CD1c-positive myeloid dendritic cell (primary cell): ENCODE measurements around the gene SP9.

Source experiments
- DNase-seq: peaks from one replicate; pipeline ENCODE4 v3.0.0-alpha.2; 2016; ENCODE audit errors: extremely low spot score

SP9 gene

DNA sequence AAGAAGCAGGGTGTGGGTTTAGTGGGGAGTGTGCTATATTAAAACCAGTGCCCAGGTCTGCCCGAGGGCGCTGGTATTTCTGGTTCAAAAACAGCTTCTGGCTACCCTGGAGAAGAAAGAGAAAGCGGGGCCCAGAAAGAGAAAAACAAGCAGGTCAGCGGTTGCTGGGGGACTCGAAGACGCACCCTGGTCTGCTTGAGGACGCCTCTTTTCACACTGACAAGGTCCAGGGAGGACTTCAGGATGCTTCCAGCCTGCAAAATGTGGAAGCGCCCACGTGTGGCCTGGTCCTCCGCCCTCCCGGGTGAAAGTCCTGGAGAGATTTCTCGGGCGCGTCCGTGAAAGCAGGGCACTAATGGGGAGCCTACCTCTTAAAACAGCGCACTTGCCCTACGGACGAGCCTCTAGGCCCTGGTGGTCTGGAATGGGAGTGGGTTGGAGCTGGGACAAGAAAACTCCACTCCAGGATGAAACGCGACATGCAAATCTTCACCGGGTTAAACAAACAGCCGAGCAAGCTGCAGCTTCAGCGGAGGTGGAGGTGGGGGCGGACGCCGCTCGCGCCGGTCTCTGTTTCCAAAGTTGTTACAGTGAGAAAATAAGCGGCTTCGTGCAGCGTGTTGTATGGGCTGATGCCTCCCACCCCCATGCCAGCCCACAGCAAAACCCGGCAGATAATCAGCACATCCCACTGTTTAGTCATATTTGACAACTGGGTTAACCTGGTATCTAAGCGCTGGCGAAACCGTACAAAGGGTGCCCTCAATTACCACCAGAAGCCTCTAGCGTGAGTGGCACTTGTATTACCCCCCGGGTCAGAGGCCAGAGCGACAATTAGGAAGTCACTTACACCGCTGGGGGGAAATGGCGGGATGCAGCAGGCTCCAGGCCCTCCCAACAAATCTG, 1.1 kb upstream of the SP9 start:
- peak; percentile 17 for DNase-seq

DNA sequence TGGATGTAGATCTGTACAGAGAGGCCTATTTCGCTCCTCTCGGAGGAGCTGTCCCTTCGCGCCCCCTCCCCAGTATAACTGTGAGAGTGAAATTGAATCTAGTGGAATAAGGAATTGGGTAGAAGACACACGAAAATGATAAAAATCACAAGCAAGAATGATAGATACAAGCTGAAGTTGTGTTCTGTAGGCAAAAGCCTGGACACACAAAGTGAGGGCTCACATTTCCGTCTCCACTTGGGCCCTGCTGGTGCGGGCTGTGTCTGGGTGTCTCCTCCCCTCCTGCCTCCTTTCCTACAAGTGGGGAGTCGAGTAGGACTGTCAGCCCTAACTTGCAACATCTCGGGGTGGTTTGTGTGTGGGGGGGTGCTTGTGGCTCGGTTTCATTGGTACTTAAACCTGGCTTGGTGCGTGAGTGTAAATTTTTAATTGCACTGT, 457 bp upstream of the SP9 start:
- DNase-seq = peak; percentile 1

DNA sequence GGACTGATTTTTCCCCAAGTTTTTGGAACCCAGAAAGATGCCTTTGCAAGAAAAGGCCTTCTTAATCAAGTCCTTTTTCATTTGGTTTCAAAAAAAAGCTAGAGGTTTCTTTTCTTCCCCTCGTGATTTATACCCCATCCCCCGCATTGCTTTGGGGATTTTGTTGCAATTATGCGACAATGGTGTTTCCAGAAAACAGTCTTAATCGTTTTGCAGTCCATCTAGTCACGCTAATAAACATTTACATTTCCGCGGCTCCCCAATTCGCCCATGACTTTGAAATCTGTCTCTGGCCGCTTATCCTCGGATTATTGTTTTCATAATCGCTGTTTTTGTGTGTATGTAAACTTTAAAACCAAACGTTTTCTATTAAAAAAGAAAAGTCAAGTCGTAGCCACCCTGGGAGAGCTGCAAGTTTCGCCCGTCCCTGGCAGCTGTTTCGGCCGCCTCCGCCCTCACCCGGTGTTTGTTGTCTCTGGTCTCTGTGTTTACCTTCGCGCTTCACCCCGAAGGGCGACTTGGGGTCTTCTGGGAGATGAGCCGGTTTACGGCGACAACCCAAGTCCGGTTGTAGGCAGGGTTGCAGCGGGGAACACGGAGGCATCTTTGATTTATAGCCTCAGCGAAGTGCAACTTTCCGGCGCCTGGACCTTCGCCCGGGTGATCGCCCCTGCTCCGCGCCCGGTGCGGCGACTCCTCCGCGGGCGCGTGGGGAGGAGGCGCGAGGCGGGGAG, 667 bp downstream of the SP9 start:
- DNase-seq = peak; percentile 3

DNA sequence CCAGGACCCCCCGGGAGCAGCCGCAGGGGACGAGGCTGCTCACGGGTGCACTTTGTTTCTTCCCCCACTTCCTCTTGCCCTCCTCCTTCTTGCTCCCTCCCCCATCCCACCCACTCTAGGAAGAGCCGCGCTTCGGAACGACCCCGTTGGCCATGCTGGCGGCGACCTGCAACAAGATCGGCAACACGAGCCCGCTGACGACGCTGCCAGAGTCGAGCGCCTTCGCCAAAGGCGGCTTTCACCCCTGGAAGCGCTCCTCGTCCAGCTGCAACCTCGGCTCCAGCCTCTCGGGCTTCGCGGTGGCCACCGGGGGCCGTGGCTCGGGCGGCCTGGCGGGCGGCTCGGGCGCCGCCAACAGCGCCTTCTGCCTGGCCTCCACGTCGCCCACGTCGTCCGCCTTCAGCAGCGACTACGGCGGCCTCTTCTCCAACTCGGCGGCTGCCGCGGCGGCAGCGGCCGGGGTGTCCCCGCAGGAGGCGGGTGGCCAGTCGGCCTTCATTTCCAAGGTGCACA, 1.3 kb downstream of the SP9 start:
- DNase-seq = peak; percentile 40

DNA sequence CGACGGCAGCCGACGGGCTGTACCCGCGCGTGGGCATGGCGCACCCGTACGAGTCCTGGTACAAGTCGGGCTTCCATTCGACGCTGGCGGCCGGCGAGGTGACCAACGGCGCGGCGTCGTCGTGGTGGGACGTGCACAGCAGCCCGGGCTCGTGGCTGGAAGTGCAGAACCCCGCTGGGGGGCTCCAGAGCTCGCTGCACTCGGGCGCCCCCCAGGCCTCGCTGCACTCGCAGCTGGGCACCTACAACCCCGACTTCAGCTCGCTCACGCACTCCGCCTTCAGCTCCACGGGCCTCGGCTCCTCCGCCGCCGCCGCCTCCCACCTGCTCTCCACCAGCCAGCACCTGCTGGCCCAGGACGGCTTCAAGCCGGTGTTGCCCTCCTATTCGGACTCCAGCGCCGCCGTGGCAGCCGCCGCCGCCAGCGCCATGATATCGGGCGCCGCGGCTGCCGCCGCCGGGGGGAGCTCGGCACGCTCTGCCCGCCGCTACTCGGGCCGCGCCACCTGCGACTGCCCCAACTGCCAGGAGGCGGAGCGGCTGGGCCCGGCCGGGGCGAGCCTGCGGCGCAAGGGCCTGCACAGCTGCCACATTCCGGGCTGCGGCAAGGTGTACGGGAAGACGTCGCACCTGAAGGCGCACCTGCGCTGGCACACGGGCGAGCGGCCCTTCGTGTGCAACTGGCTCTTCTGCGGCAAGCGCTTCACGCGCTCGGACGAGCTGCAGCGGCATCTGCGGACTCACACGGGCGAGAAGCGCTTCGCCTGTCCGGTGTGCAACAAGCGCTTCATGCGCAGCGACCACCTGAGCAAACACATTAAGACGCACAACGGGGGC, 2.0 kb downstream of the SP9 start:
- peak; percentile 48 for DNase-seq

DNA sequence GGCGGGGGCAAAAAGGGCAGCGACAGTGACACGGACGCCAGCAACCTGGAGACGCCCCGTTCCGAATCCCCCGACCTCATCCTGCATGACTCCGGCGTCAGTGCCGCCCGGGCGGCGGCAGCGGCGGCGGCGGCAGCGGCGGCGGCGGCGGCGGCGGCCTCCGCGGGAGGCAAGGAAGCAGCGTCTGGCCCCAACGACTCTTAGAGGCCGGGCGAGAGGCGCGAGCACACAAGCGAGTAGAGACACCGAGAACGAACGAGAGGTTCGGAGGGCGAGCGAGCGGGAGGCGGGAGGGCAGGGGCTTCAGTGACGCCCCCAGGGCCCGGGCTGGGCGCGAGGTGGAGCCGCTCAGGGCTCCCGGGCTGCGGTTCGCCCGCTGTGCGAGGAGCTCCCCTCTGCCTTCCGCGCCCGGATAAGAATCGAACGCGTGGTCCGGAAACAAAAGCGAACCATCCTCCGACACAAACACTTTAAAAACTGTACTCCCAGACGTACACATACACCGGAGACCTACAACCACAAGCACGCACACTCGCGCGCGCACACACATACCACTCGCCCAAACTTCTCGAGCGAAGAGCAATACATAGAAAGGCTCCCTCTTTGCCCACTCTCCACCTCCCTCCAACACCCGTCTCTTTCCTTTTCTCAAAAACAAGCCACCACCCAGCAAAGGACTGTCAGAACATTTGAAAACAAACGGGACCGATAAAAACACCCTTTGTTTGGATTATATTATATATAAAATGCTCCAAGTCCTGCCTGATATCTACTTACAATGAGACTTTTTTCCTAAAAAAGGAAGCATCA, 2.8 kb downstream of the SP9 start:
- DNase-seq = peak; percentile 42

DNA sequence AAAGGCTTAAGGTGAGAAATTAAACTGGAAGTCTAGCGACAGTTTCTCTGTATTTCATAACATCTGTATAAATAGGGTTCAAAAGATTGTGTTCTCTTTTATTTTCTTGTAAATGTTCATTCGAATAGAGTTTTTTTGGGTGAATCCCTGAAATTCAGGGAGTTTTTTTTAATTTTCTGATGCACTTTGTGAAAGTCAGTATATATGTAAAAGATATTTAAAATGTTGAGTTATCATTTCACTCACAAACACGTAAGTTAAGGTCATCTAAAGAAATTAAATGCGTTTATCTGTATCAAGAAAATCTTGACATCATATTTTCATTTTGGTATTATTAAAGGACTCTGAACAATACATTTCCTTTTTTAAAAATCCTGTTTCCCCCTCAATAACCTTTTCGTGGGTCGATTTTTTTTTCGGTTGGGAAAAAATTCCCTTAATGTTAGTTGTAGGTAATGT, 3.4 kb downstream of the SP9 start:
- DNase-seq = peak; percentile 15

DNA sequence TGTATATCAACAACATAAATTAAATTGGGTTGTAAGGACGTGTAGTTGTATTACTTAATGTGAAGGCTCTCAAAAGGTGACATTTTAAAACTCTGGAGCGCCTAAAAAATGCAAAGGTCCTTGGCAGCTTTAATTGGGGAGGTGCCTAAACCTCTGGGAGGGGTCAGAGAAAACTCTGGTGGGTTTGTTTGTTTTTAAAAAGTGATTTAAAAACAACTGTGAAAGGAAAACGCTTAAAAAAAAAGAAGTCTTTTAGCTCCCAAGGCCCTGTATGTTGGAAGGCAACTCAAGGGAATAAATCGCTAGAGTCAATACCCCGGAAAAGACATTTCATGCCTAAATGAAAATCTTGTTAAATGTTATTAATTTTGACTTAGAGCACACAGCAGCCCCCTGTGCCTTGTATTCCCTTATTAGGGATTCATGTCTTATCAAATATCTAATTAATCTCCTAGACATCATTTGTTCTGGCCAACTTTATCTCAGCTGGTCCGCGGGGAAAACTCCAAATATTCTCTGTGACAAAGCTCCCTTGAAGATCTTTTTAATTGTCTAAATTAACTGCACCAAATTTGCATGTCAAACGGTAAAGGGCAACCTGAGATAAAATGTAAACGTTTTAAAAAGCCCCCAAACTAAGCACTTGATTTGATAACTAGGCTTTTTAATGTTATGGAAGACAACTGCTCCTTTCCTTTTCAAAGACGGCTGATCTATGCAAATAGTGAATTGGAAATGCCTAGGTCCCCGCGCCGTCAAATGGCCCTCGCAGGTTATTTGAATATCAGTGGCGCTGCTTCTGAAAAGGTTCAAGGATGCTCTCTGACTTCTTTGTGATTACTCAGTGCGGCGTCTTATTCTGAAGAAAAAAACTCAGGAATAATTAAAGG, 4.2 kb downstream of the SP9 start:
- DNase-seq = no peak

DNA sequence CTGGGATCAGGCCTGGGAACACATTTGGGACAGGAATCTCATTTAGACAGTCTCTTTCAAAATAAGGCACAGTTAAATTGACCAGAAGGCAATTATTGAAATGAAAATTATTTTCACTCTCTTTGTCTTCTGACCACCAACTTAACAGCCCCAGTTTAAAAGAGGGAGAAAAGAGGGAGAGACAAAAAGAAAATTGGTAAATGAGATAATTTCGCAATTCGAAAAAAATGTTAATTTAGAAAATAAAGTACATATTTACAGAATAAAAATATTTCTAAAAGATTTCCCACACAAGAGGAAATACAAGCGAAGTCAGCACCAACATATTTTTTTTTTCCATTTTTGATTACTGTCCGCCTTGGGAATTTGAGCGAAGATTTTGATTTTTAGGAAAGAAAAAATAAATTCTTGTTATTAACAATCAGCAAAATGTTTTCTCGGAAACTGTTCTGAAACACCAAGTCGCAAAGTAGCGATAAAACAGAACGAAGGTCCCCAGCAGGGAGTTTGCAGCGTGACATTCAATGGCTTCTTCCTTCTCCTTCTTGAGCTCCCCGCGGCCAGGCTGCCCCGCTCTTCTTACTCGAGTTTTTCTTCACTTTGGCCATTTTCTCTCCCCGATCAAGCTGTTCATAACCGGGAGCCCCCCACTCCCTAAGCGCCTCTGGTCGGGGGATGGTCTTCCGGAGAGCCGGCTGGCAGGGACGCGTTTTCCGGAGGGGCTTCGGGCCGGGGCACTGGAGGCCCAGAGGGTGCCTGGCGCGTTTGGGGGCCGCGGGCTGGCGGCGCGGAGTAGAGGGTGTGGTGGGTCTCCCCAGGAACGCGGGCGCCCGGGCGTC, 5.0 kb downstream of the SP9 start:
- DNase-seq = peak; percentile 44

DNA sequence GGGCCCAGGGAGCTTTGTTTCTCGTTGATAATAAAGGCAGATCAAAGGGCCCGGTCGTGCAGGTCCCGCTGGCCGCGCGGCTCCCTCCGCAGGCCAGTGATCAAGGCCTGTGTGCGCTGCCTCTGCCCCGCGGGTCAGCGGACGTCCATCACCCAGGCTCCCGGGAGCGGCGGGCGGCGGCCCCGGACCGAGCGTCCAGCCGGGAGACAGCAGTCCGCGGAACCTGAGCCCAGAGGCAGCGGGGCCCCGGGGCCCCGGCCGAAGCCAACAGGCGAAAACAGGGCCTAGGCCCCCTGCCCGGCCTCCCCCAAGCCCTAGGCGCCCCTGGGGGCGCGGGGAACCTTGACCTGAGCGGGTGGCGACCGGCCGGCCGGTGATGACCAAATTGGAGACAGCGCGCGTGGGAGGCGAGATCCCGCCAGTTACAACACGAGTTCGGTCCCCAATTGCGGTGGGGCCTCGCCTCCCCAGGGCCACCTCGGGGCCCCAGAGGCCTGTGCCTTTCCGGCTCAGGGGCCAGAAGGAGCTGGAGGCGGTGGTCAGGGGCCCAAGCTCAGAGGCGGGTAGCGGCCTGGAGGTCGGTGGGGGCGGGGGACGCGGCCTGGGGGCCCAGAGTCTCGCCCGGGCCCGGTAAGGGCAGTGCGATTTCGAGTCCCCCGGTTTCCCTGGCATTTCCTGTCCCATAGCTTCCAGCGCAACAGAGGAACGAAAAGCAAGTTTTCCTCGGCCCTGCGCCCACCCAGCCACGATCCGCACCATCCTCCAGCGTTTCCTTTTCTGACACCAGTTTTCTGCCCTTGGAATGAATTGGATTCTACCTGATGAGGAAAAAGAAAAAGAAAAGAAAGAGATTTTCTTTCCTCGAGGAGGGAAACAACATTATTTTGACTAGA, 5.9 kb downstream of the SP9 start:
- peak; percentile 15 for DNase-seq

- peak; percentile 93 for DNase-seq
These were observed 6.7 kb downstream of the SP9 start for GRCh38 chr2:174341293-174341994.

GRCh38 chr2:174341995-174342685, 7.4 kb downstream of the SP9 start:
- DNase-seq = no peak

GRCh38 chr2:174342686-174343342, 8.1 kb downstream of the SP9 start:
- peak; percentile 4 for DNase-seq

DNA sequence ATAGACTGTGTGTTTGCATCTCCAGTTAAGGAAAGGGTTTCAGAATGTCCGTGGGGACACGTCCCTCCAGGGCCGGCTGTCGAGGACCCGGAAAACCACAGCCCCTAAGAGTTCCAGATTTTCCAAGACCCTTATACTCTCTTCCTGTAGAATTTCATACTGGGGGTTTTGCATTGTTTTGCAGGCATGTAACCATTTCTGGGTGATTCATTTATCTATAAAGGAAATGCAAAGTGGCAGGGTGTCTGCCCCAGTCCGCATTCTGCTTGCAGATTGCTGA, 8.5 kb downstream of the SP9 start:
- DNase-seq = no peak

GRCh38 chr2:174343623-174344455, 9.1 kb downstream of the SP9 start:
- no peak for DNase-seq
